Activated CD4-positive, alpha-beta T cell treated with anti-CD3 and anti-CD28 coated beads, Interleukin-2, amount 10 ng/mL, durations not matched to agents 7 days and 5 days (primary cell): ENCODE measurements around the gene ARR3. TPM values are rescaled to one million over a fixed set of nuclear protein-coding genes. Genes with fewer than 3 reads are reported as not detected.
"Not testable (repeated sequence)": the region's sequence is repeated elsewhere in the genome, so short reads cannot be mapped to it uniquely, and the experiment has no call there.

Source experiments
- CTCF ChIA-PET: fragments of 350-600 bp; sonication (Branson Sonifier 250); formaldehyde crosslinking; loops from one replicate; lab custom pipeline; 2021; ENCODE audit warnings: antibody characterized with exemption; lab: Charles Lee
- POLR2A ChIA-PET: fragments of 350-600 bp; sonication (Branson Sonifier 250); formaldehyde crosslinking; loops from one replicate; lab custom pipeline; 2021; ENCODE audit warnings: antibody characterized with exemption; lab: Charles Lee
- DNase-seq: peaks from one replicate; pipeline ENCODE4 v3.0.0-alpha.2; 2020
- H3K27ac Mint-ChIP-seq: one replicate; pipeline ENCODE4 v1.8.0; 2021; ENCODE audit warnings: mild to moderate bottlenecking, moderate library complexity, mixed read lengths
- H3K27me3 Mint-ChIP-seq: one replicate; pipeline ENCODE4 v1.8.0; 2021; ENCODE audit warnings: mixed read lengths
- H3K36me3 Mint-ChIP-seq: one replicate; pipeline ENCODE4 v1.8.0; 2021; ENCODE audit warnings: low read depth, mixed read lengths
- H3K4me1 Mint-ChIP-seq: one replicate; pipeline ENCODE4 v1.8.0; 2021; ENCODE audit warnings: mixed read lengths
- H3K4me3 Mint-ChIP-seq: one replicate; pipeline ENCODE4 v1.8.0; 2021; ENCODE audit warnings: mild to moderate bottlenecking, moderate library complexity, mixed read lengths
- H3K9me3 Mint-ChIP-seq: one replicate; pipeline ENCODE4 v1.8.0; 2021; ENCODE audit warnings: mixed read lengths
- total RNA-seq, 2 experiments: library from RNA; stranded (reverse); gene quantifications; one replicate each; pipeline ENCODE4 v1.2.3, GENCODE V29; 2021

Gene ARR3
- total RNA-seq, 2 experiments from 2014 or later = not detected

DNA sequence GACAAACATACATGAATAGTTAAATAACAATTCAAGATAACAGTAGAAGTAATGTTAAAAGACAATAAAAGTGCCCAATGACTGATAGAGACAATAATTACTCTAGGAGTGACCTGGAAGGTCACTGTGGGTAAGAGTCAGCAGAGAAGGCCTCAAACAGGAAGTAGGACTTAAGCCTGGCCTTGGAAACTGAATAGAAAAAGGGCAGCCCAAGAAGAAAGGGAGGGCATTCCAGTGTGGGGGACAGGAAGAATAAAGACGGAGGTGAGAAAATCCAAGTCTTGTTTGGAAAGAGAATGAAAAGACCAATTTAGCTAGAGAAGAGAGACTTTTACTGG is 14.1 kb upstream of the ARR3 start:
- ChIA-PET POLR2A (no interaction called here), CTCF (no interaction called here)
- H3K36me3 Mint-ChIP-seq = no peaks in the 10 kb centered on the region
- H3K9me3 Mint-ChIP-seq = no peaks in the 10 kb centered on the region
- H3K4me1 Mint-ChIP-seq = peaks cover 12% of the 10 kb centered on the region
- H3K27ac Mint-ChIP-seq = no peak overlapping the region
- no peak overlapping the region for H3K4me3 Mint-ChIP-seq
- no peak for DNase-seq
- H3K27me3 Mint-ChIP-seq = no peaks in the 10 kb centered on the region

DNA sequence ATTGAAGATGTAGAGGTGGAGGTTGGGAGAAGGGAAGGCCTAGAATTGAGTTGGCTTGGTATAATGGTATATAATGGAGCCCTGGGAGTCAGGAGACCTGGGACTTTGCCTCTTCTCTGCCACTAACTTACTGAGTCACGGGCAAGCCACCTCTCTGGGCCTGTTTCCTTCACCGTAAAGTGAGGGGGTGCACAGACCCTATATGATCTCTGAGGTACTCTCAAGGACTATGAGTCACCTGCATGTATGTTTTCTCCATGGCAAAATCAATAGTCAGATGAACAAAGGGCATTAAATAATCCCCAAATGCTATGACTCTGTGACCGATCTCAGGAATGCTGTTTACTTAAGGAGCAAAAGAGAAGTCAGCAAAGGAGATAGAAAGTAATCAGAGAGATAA is 13.2 kb upstream of the ARR3 start:
- Mint-ChIP-seq H3K4me3 (no peak overlapping the region), H3K36me3 (no peaks in the 10 kb centered on the region), H3K27ac (no peak overlapping the region), H3K27me3 (no peaks in the 10 kb centered on the region), H3K9me3 (no peaks in the 10 kb centered on the region), H3K4me1 (peaks cover 12% of the 10 kb centered on the region)
- CTCF ChIA-PET = no interaction called here
- DNase-seq = no peak
- POLR2A ChIA-PET = no interaction called here

DNA sequence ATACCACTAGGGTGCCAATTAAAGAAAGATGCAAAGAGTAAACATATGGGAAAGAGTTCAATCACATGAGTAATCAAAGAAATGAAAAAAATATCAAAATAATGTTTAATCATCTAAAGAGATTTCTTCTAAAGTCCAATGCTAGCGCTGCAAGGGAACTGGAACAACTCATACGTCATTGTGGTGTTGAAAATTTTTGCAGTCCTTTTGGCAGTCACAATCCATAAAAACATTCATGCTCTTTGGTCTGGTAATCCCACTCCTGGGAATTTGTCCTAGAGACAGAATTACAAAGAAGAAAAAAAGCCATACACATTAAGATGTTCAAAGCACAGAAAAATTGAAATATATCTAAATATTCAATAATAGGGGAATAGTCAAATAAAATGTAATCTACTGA is 12.7 kb upstream of the ARR3 start:
- H3K27me3 Mint-ChIP-seq = no peaks in the 10 kb centered on the region
- H3K36me3 Mint-ChIP-seq = no peaks in the 10 kb centered on the region
- no peak for DNase-seq
- POLR2A ChIA-PET = no interaction called here
- no peak overlapping the region for H3K4me3 Mint-ChIP-seq
- CTCF ChIA-PET = no interaction called here
- no peak overlapping the region for H3K27ac Mint-ChIP-seq
- H3K4me1 Mint-ChIP-seq = peaks cover 12% of the 10 kb centered on the region
- no peaks in the 10 kb centered on the region for H3K9me3 Mint-ChIP-seq

DNA sequence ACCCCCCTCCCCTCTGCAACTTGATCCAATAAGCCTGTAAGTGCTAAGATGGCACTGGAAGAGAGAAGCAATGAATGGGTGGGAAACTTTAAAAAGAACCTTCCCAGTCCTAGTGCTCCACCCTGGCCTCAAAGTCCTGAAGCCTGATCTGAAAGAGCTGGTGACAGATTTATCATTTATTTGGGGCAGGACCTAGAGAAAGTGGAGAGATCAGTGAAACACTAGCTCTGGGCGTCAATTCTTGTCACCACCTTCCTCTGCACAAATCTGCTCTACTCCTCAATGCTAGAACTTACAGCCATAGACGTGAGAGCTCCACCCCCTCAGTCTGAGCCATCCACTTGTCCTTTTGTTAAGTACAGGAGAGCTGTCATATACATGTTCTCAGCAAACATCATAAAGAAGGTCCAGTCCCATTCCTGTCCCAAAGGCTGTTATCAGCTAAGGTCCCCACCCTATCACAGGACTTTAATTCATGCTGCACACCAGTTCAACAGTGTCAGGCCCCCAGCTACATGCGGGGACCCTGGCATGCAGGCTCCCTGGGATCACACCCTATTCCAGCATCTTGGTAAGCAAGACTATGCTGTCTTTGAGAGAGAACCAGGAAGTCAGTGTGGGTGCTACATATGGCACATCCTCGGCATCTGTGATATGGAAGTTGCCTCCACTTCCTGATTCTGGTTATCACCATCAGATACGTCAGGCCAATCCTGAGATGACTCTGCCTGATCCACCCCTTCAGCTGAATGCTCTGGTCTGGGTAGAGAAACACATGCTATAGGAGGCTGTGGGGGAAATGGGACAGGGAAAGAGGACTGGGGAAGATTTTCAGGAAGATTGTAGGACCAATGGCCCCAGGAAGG is 10.5 kb upstream of the ARR3 start:
- CTCF ChIA-PET = no interaction called here

DNA sequence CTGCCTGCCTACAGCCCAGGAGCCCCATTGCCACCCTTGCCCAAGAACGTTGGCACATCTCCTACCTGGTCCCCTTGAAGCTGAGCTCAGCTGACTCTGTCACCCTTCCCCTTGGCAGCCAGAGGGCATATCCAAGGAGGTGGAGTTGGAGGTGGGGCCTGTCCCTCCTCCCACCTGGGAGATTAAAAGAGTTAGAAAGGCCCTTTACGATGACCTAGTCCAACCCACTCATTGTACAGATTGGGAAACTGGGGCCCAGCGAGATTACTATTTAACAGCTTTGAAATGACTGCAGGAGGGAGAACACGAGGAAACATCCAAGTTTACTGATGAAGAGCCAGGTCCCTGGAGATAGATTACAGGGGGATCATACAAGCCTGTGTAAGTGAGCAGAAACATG is 8.0 kb upstream of the ARR3 start, which contains the start of gene P2RY4:
P2RY4 (minus strand) TSS at position 101 of the 400 bp plus-strand sequence. CDS start 580 bp downstream, outside the sequence.
- no peak within 1 kb of the TSS for H3K27ac Mint-ChIP-seq
- ChIA-PET POLR2A (no interaction called here), CTCF (interaction anchor here (1.7 kb wide), 1 partner anchor 15 kb away, joined by 3 read pairs; no protein-coding TSS in a partner anchor)
- H3K4me1 Mint-ChIP-seq = no peaks in the 10 kb centered on the region
- no peak within 1 kb of the TSS for H3K4me3 Mint-ChIP-seq
- no peaks in the 10 kb centered on the region for H3K27me3 Mint-ChIP-seq
- H3K9me3 Mint-ChIP-seq = no peaks in the 10 kb centered on the region
- H3K36me3 Mint-ChIP-seq = no peaks in the 10 kb centered on the region
- DNase-seq = no peak

More for the DNA sequence above, 10.5 kb upstream of the ARR3 start:
- no peaks in the 10 kb centered on the region for H3K36me3 Mint-ChIP-seq
- no peak for DNase-seq
- H3K27ac Mint-ChIP-seq = no peak overlapping the region
- H3K9me3 Mint-ChIP-seq = no peaks in the 10 kb centered on the region
- H3K4me1 Mint-ChIP-seq = peaks cover 12% of the 10 kb centered on the region
- H3K4me3 Mint-ChIP-seq = no peak overlapping the region
- H3K27me3 Mint-ChIP-seq = no peaks in the 10 kb centered on the region
- POLR2A ChIA-PET = no interaction called here

DNA sequence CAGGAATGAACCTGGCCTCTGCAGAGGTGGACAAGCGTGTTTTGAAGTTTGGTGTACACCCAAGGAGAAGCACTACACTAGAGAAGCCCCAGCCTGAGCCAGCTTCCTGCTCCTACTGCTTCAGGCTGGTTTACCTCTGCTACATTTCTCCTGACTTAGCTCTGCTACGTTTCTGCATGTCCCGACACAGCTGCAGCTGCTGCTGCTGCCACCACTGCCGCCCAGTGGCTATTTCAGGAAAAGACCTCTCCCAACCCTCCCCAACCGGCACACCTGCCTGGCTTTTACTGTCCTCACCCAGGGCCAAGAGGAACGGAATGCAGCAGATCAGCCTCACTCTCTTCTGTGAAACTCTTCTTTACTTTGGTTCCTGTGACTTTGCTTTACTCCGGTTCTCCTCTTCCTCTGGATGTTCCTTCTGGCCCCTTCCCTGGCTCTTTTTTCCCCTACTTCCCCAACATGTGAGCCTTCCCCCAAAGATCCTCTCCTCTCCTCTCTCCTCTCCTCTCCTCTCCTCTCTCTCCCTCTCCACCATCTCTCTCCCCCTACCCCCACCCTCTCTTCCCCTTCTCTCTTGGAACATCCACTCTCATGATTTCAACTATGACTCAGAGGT is 5.1 kb upstream of the ARR3 start:
- ChIA-PET POLR2A (no interaction called here), CTCF (interaction anchor here (1.2 kb wide), 1 partner anchor 110 kb away, joined by 3 read pairs; no protein-coding TSS in a partner anchor)
- no peaks in the 10 kb centered on the region for H3K4me1 Mint-ChIP-seq
- H3K27ac Mint-ChIP-seq = no peak overlapping the region
- no peak overlapping the region for H3K4me3 Mint-ChIP-seq
- no peaks in the 10 kb centered on the region for H3K9me3 Mint-ChIP-seq
- peak; percentile 31 for DNase-seq
- H3K36me3 Mint-ChIP-seq = no peaks in the 10 kb centered on the region
- H3K27me3 Mint-ChIP-seq = no peaks in the 10 kb centered on the region

DNA sequence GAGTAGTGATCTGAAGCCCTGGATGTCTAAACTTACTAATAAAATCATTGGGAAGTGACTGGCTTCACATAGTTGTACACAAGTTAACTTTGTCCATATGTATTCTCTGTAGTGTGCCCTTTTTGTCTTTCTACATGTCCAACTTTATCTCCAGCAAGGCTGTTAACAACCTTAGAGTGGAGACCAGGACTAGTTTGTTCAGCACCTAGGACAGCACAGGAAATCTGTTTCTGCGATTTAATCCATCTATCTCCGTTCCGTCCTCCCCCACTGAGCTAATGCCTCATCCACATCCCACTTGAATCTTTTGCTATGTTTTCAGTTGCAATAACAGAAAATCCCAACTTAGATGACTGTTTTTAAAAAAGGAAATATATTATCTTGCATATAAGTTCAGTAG is 3.4 kb upstream of the ARR3 start:
- no peak for DNase-seq
- ChIA-PET POLR2A (no interaction called here), CTCF (no interaction called here)
- no peaks in the 10 kb centered on the region for H3K9me3 Mint-ChIP-seq
- no peak overlapping the region for H3K4me3 Mint-ChIP-seq
- no peak overlapping the region for H3K27ac Mint-ChIP-seq
- H3K36me3 Mint-ChIP-seq = no peaks in the 10 kb centered on the region
- H3K4me1 Mint-ChIP-seq = no peaks in the 10 kb centered on the region
- no peaks in the 10 kb centered on the region for H3K27me3 Mint-ChIP-seq

DNA sequence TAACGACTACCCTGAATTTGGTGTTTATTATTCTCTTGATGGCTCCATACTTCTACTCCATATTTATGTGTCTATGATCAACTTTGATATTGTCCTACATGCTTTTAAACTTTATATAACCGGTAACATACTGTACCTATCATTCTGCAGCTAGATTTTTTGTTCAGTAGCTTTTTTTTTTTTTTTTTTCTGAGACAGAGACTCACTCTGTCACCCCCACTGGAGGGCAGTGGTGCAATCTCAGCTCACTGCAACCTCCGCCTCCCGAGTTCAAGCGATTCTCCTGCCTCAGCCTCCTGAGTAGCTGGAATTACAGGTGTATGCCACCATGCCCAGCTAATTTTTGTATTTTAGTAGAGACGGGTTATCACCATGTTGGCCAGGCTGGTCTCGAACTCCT is 5.9 kb downstream of the ARR3 start:
- H3K4me3 Mint-ChIP-seq, H3K36me3 Mint-ChIP-seq, H3K9me3 Mint-ChIP-seq, H3K4me1 Mint-ChIP-seq, DNase-seq, POLR2A ChIA-PET, H3K27ac Mint-ChIP-seq, H3K27me3 Mint-ChIP-seq: not testable (repeated sequence)
- CTCF ChIA-PET = interaction anchor here (0.6 kb wide), 1 partner anchor 735 kb away, joined by 5 read pairs; no protein-coding TSS in a partner anchor

DNA sequence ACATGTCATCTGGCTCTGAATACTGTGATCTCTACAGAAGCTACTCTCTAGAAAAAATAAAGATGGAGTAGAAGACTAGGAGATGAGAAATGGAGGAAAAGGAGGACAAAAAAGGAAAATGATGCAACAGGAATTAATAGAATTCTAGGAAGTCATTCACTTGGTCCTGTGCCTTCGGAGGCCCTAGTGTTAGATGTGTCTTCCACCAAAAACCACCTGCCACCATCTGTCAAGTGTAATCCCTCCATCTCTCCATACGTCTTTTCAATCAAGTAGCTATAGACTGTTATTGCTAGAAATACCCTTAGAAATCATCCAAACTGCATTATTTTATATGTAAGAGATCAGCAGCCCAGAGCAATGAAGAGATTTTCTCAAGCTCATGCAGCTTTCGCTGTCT is 10.9 kb downstream of the ARR3 start:
- CTCF ChIA-PET = no interaction called here
- Mint-ChIP-seq H3K27ac (no peak overlapping the region), H3K9me3 (no peaks in the 10 kb centered on the region), H3K4me1 (no peaks in the 10 kb centered on the region), H3K36me3 (peaks cover 2% of the 10 kb centered on the region), H3K4me3 (no peak overlapping the region), H3K27me3 (no peaks in the 10 kb centered on the region)
- POLR2A ChIA-PET = no interaction called here
- DNase-seq = no peak

DNA sequence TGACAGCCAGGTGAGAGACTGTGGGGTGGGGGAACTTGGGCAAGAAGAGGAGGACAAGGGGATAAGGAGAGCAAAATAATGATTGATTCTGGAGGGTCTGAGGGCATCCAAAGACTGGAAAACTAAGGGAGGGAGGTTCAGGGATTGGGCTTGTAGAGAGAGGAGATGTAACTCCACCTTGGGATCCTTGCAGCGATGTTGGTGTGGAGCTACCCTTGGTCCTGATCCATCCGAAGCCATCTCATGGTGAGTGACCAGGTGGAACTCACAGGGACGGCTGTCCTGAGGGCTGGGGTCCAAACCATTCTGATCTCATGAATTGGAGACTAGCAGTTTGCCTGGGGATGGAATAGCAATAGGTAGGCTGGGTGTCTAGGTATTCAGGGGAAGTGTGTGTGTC is 12.4 kb downstream of the ARR3 start:
- ChIA-PET CTCF (interaction anchor here (0.8 to 1.2 kb wide), 2 partner anchors 13 to 312 kb away, joined by 3 to 4 read pairs; no protein-coding TSS in a partner anchor), POLR2A (no interaction called here)
- Mint-ChIP-seq H3K4me3 (no peak overlapping the region), H3K27me3 (no peaks in the 10 kb centered on the region), H3K36me3 (peaks cover 5% of the 10 kb centered on the region), H3K9me3 (no peaks in the 10 kb centered on the region), H3K4me1 (no peaks in the 10 kb centered on the region), H3K27ac (no peak overlapping the region)
- no peak for DNase-seq

DNA sequence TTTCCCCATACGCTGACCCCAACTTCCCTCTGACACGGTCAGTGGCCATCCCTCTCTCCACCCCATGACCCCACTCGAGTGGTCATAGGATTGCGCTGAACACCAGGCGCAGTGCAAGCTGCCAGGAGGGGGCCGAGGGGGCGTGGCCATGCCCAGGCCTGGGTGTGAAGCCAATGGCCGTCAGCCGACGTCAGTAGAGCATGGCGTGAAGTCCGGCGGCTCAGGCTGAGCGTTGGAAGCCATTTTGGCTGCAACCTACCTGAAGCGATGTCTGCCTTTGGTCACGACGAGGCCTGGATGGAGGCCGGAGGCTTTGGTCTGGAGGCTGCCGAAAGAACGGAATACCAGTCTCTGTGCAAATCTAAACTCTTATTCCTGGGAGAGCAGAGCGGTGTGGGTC is 13.8 kb downstream of the ARR3 start, which contains the start of gene RAB41:
RAB41 (plus strand) TSS at position 222 of the 400 bp plus-strand sequence; CDS start at position 268, 46 bp downstream.
- POLR2A ChIA-PET = no interaction called here
- Mint-ChIP-seq H3K36me3 (peaks cover 12% of the 10 kb centered on the region), H3K4me3 (no peak within 1 kb of the TSS), H3K27me3 (no peaks in the 10 kb centered on the region), H3K9me3 (no peaks in the 10 kb centered on the region), H3K27ac (no peak within 1 kb of the TSS), H3K4me1 (no peaks in the 10 kb centered on the region)
- CTCF ChIA-PET = no interaction called here
- no peak for DNase-seq

DNA sequence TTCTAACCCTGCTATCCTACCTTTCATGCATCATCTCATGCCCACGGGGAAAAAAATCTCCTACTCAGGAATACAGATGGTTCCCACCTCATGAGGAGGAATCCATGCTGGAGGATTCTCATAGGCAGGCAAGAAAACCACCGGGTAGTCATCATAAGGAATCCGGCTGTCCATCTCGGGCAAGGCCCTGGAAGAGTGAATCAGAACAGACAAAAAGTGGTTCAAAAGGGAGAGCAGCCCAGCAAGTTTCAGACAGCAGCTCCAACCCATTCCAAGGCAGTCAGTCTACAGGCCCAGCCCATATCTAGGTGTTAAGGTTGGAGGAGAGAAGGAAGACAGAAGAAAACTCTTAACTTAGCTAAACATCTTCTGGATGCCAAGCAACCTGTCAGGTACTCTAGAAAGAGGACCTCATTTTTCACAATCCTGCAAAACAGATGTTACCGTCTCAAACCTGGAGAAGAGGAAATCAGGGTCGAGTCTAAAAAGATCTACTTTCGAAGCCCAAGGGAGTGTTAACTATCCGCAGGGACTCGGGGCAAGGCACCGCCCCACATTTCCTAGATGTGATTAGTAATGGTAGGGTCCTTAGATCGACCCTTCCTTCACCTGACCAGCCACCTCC is 21.1 kb downstream of the ARR3 start:
- Mint-ChIP-seq H3K4me1 (peaks cover 33% of the 10 kb centered on the region), H3K4me3 (peak overlapping the region; percentile 89), H3K27me3 (no peaks in the 10 kb centered on the region), H3K36me3 (peaks cover 37% of the 10 kb centered on the region), H3K9me3 (no peaks in the 10 kb centered on the region), H3K27ac (peak overlapping the region; percentile 94)
- ChIA-PET CTCF (interaction anchor here (0.6 kb wide), 1 partner anchor 1042 kb away, joined by 3 read pairs; no protein-coding TSS in a partner anchor), POLR2A (interaction anchor here (0.7 to 1.1 kb wide), 2 partner anchors 122 to 123 kb away, joined by 3 read pairs; no protein-coding TSS in a partner anchor)
- no peak for DNase-seq
